Stimulated activated CD8-positive, alpha-beta memory T cell treated with anti-CD3 and anti-CD28 coated beads, Interleukin-15, amount 100 ng/mL, for 48 hours (primary cell): ENCODE measurements around the gene ZNF423.

Source experiments
- DNase-seq, 2 donors: peaks; one replicate each; pipeline ENCODE4 v3.0.0-alpha.2; 2020; ENCODE audit warnings: low read depth in 2 of 2

The ZNF423 gene

DNA sequence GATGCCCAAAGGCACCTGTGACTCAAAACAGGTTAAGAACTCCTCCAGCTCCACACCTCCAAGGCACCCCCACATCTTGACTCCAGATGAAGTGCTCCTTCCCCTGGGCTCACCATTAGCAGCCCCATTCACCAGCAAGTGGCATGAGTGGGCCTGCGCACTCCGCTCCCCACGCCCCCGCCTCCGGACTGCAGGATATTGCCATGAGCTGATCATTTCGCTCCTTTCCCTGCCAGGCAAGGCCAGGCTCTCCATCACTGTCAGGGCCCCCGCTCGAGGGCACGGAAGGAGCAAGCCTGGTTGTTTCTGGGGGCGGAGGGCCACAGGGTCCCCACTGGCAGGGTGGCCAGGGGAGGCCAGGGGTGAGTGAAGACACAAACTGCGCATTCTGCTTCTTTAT is 69.9 kb downstream of the ZNF423 start:
- no peak for DNase-seq

GRCh38 chr16:49782405-49782804 is 73.5 kb downstream of the ZNF423 start:
- DNase-seq, result no peak

- DNase-seq, result no peak
Observed at GRCh38 chr16:49781401-49781800, 74.5 kb downstream of the ZNF423 start.

DNA sequence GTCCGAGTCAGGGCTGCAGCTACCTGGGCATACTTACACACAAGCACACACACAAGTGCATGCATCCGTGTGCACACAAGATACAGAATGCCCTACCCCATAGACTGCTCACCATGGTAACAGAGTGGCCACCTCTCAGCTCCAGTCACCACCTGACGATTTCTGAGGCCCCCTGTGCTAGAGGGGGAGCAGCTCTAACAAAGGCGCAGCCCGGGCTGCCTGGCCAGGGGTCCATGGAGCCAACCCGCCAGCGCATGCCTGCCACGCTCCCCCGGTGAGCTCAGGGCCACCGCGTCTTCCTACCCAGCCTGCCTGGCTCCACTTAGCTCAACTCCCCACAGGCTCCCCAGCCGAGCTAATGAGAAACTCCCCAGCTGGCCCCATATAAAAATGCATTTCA is 75.5 kb downstream of the ZNF423 start:
- DNase-seq, result no peak

DNA sequence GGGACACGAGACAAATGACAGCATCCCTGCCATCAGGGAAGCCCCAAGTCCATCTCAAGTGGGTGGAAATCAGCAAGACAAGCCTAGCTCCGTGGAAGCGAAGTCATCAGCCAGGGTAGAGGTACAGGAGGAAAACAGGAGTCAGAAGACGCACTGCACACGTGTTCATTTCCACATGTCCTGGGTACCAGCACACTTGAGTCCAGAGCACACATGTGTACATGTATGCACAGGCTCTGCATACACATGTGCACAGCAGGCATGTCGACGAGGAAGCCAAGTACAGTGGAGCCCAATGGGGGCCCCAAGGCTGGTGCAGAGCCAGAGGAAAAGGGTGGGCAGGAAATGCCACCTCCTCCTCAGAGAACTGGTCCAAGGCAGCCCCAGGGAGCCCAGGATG is 75.9 kb downstream of the ZNF423 start:
- no peak for DNase-seq

- no peak for DNase-seq
Observed at GRCh38 chr16:49778202-49778930, 77.5 kb downstream of the ZNF423 start.

DNA sequence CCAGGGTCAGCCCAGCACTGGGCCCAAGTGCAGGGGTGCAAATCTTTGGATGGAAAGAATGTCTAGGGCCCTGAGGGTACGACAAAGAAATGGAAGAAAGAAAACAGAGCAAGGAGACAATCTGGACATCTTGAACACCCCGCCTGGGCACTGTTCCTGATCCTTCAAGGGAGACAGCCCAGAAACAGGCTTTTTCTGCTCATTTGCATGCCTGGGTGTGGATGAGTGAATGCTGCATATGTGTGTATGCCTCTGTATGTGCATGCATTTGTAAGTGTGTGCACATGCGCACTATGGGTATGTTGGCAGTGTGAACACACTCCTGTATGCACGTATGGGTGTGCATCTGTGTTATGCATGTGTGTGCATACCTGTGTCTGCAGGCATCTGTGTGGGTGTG is 79.2 kb downstream of the ZNF423 start:
- DNase-seq, result no peak

GRCh38 chr16:49776085-49776595 is 79.8 kb downstream of the ZNF423 start:
- no peak for DNase-seq

GRCh38 chr16:49775581-49775980 is 80.3 kb downstream of the ZNF423 start:
- no peak for DNase-seq

DNA sequence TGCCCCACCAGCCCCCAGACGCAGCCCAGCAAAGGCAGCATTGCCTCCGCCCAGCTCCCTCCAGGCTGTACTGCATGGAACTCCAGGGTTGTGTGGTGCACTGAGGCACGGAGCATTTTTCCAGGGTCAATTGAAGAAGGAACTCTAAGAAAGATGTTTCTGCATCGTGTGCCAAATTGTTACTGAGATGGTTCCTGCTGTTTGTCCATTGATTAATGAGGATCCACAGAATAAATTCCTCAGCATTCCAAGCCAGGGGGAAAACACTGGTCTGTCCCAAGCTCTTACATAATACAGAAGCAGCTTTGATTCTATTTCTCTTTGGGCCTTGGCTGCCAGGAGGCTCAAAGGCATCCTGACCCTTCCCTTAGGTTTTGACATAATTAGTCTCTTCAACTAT is 80.9 kb downstream of the ZNF423 start:
- no peak for DNase-seq

DNA sequence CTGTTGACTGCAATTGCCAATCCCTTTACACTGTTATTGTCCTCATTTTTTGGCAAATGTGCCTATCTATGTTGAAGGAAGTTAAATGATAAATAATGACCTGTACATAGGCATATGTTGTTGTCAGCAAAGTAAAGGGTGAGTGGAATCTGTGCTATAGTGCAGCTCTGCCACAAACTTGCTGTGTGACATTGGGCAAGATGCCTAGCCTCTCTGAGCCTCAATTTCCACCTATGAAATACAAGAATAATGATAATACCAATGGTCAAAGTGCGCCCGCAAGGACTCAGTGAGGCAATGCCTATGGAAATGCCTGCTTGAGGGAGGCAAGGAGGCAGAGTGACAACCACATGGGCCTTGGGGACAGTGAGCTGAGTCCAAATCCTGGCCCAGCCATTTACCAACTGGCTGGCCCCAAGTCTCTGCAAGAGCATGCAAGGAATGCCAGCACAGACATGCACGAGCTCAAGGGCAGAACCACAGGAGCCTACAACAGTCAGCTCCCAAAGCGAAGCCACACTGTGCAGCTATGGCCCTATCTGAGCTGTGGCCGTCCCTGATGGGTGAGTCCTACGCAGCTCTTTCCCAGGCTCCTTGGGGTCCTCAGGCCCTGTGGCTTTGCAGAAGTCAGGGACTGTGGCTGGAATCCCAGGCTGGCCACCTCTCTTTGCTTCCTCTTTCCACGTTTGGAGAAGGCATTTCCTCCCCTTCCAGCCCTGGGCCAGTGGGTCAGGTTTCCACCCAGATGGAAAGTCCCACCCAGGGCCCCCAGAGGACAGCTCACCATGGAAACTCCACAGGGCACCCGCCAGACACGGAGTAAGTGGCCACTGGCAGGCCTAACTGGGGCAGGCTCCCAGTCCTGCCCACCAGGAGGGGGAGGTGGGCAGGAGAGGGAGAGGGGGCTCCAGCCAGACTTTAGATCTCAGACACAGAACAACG is 82.1 kb downstream of the ZNF423 start:
- DNase-seq, result no peak

DNA sequence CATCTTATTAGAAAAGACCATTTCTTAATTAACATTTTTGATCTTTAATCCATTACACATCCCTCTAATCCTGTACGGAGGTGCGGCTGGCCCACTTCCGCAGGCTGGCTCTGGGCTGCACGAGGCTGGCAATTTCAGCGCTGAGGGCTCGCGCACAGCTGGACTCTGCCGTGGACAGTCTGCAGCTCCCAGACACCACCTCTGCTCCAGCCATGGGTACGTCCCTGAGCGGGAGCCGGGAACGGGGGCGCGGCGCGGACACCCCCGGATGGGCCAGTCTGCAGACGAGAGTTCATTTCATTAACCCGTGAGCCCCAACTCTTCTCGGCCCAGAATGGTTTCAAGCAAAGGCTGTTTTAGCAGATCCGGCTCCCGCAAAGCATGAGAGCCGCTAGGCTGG is 87.9 kb downstream of the ZNF423 start:
- no peak for DNase-seq

DNA sequence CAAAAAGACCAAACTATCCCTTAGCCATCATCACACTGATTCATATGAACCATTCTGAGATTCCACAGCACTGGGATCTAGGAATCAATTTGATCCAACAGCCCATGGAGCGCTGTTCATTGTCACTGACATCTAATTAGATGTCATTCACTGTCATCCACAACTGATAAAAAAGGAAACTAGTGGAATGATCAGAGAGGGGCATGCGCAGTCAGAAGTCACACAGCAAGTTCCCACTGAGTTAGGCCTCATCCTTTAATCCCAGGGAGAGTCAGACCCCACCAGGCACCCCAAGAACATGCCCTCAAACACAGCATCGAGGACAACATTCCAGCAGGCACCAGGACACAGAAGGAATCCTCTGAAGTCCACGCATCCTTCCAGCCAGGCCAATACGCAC is 88.5 kb downstream of the ZNF423 start:
- DNase-seq, result no peak

GRCh38 chr16:49766225-49766624 is 89.7 kb downstream of the ZNF423 start:
- DNase-seq, result no peak

DNA sequence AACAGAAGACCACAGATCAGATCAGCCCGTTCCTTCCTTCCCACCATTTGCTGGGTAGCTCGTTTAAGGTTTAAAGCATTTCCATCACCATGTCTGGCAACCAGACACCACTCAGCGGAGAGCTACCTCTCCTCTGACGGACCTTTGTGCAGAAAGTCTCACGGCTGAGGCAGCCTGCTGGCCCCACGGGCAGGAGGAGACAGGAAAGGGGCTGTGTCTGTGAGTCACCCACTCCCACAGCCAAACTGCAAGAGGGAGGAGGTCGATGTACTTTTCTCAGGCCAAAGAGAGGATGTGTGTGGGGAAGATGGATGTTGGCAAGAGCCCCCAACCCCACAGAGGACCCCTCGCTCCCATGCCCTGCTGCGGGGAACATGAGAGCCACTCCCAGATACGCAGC is 92.1 kb downstream of the ZNF423 start:
- no peak for DNase-seq

GRCh38 chr16:49760815-49761214 is 95.1 kb downstream of the ZNF423 start:
- no peak for DNase-seq

DNA sequence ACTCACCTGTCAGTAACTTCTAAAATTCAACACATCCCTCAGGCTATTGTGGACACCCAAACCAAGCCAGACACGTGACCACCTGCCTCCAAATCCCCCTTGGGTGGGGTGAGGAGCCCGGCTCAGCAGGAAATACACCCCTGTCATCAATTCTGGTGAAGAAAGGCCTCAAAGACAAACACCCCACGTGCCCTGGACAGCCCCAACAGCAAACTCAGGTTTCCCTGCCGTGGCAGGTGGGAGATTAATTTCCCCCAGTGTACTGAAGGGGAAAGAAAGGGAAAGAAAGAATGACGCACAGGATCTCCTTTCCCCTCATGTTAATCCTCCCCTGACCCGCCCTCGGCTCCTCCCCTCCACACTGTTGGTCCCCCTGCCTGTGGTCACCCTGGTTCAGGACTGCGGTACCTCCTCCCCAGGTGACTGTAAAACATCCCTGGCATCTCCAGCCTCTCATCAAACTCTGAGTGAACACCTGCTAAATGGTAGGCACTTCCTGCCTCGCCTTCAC is 98.3 kb downstream of the ZNF423 start:
- no peak for DNase-seq

- DNase-seq, result no peak
Observed at GRCh38 chr16:49756775-49757558, 98.9 kb downstream of the ZNF423 start.

DNA sequence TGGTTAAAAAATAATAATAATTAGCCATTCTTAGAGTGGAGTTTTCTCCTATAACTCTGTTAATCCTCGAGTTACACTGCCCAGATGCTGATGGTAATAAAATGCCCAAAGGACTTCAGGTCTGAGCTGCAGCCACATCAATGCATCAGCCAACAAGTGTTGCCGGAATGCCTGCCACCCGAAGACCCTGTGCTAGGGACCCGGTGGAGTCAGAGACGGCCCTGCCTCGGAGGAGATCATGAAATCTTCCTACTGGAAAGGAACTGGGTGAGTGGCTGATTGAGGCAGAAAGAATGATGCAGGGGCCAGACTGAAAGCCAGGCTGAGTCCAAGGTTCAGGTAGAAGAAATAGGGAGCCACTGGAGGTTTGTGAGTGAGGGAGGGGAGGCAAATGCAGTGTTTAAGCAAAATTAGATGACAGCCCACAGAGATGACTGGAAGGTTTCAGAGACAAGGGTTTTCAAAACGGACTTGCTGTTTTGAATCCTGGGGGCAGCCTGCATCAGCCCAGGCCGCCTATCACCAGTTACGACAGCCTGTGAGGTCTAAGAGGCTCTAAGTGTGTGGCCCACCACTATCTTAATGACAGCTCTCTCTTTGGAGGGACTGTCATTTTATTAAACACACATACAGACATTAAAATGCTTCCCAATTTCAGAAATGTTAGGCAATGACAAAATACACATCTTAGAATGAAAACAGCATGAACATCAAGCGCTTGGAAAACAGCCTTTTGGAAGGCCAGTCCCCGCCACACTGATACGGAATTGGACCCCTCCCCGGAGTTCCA is 100.0 kb downstream of the ZNF423 start:
- no peak for DNase-seq

- DNase-seq, result no peak
Observed at GRCh38 chr16:49755313-49755620, 100.6 kb downstream of the ZNF423 start.
